GM12878 (cell line): Measurements from ENCODE around the gene XPO5. TPM values are rescaled to one million over a fixed set of nuclear protein-coding genes. Genes with fewer than 3 reads are reported as not detected.

ENCODE experiments used
- ATAC-seq: fragments of 200-7000 bp; cut with Tn5 transposase; 3 replicates; pipeline ENCODE4 v1.9.1; 2020; ENCODE audit warnings: mild to moderate bottlenecking, moderate library complexity
- BruUV-seq: library from RNA; stranded (reverse); fragments of 400-500 nt; replicated peaks from 2 replicates; lab custom pipeline; 2021; lab: Mats Ljungman, UMichigan
- CTCF ChIA-PET: fragments of 300-600 bp; sonication (Branson Sonifier 250); formaldehyde crosslinking; extraction: SDS; loops from one replicate; lab custom pipeline; 2021; ENCODE audit warnings: inconsistent platforms; lab: Yijun Ruan, JAX
- POLR2A ChIA-PET: fragments of 350-600 bp; formaldehyde crosslinking; extraction: SDS; loops from one replicate; lab custom pipeline; 2021; ENCODE audit warnings: inconsistent platforms; lab: Charles Lee
- RAD21 ChIA-PET: fragments of 300-600 bp; sonication (Branson Sonifier 250); formaldehyde crosslinking; loops from one replicate; lab custom pipeline; 2023; ENCODE audit warnings: antibody characterized with exemption; ENCODE audit not compliant: unreplicated experiment; lab: Charles Lee
- SMC1A ChIA-PET: fragments of 300-600 bp; sonication (Branson Sonifier 250); formaldehyde crosslinking; loops from one replicate; lab custom pipeline; 2023; ENCODE audit not compliant: unreplicated experiment, uncharacterized antibody; lab: Charles Lee
- DNase-seq: peaks from one replicate; pipeline ENCODE4 v3.0.0-alpha.2; 2011; ENCODE audit warnings: low read depth, low spot score
- FAIRE-seq: peaks from 3 replicates; lab custom pipeline; 2011; peaks lifted over from hg19 to GRCh38; lab: Jason Lieb, UNC
- H2AFZ ChIP-seq: 2 replicates; pipeline ENCODE4 v1.6.0; 2011; ENCODE audit warnings: low read depth, low read length, control low read depth; ENCODE audit not compliant: control insufficient read depth
- H3K27ac ChIP-seq: 2 replicates; pipeline ENCODE4 v1.5.1; 2011; ENCODE audit warnings: control low read depth; ENCODE audit not compliant: control insufficient read depth, insufficient read depth
- H3K27me3 ChIP-seq, 2 experiments: replicated peaks in 1 of 2; 2 replicates each; pipeline versions ENCODE4 v1.6.0 to v1.6.1; 2011; ENCODE audit warnings: low read length in 1 of 2; ENCODE audit not compliant: control insufficient read depth in 2 of 2, insufficient read depth in 2 of 2
- H3K36me3 ChIP-seq, 2 experiments: 2 replicates each; pipeline ENCODE4 v1.5.1; 2011; ENCODE audit warnings: low read length in 1 of 2; ENCODE audit not compliant: control insufficient read depth in 2 of 2, insufficient read depth in 2 of 2
- H3K4me1 ChIP-seq: 2 replicates; pipeline ENCODE4 v1.6.1; 2011; ENCODE audit warnings: mild to moderate bottlenecking, low read length, moderate library complexity, mixed read lengths; ENCODE audit not compliant: control insufficient read depth, insufficient read depth
- H3K4me2 ChIP-seq: 2 replicates; pipeline ENCODE4 v1.6.0; 2011; ENCODE audit warnings: control low read depth; ENCODE audit not compliant: control insufficient read depth, insufficient read depth
- H3K4me3 ChIP-seq: fragments of 200-600 bp; sonication (generic); 2 replicates; pipeline ENCODE4 v1.5.1; 2016
- H3K79me2 ChIP-seq: 2 replicates; pipeline ENCODE4 v1.6.0; 2011; ENCODE audit warnings: low read length; ENCODE audit not compliant: control insufficient read depth, insufficient read depth
- H3K9ac ChIP-seq: 2 replicates; pipeline ENCODE4 v1.8.0; 2011; ENCODE audit warnings: low read length, control low read depth, mixed read lengths; ENCODE audit not compliant: control insufficient read depth, insufficient read depth
- H3K9me3 ChIP-seq: replicated peaks from 3 replicates; pipeline ENCODE4 v1.5.1; 2011; ENCODE audit warnings: mild to moderate bottlenecking, low read length; ENCODE audit not compliant: control insufficient read depth, insufficient read depth
- H4K20me1 ChIP-seq: 2 replicates; pipeline ENCODE4 v1.6.0; 2011; ENCODE audit not compliant: control insufficient read depth, insufficient read depth
- ATF2 ChIP-seq: IDR thresholded peaks from 2 replicates; pipeline ENCODE4 v1.6.1; 2012; ENCODE audit warnings: low read length, inconsistent platforms
- CBFB ChIP-seq: IDR thresholded peaks from 2 replicates; pipeline ENCODE4 v1.6.1; 2016; ENCODE audit warnings: antibody characterized with exemption, low read depth
- CREB1 ChIP-seq: IDR thresholded peaks from 2 replicates; pipeline ENCODE4 v1.6.1; 2012; ENCODE audit warnings: low read depth, mild to moderate bottlenecking, inconsistent platforms
- HSF1 ChIP-seq: fragments of 150-350 bp; IDR thresholded peaks from 2 replicates; pipeline ENCODE4 v1.6.1; 2014; ENCODE audit warnings: mild to moderate bottlenecking, low read depth, low read length
- LARP7 ChIP-seq: fragments of 450-650 bp; IDR thresholded peaks from 2 replicates; pipeline ENCODE4 v1.6.1; 2017; ENCODE audit warnings: mild to moderate bottlenecking
- MXI1 ChIP-seq: fragments of 150-350 bp; IDR thresholded peaks from 2 replicates; pipeline ENCODE4 v1.6.1; 2011; ENCODE audit warnings: low read depth, mild to moderate bottlenecking, inconsistent platforms, low read length, improper control_type of control experiment
- NBN ChIP-seq: fragments of 450-650 bp; IDR thresholded peaks from 2 replicates; pipeline ENCODE4 v1.6.1; 2016
- NFIC ChIP-seq: IDR thresholded peaks from 2 replicates; pipeline ENCODE4 v1.6.1; 2012; ENCODE audit warnings: low read depth, mild to moderate bottlenecking, inconsistent platforms, low read length, moderate library complexity
- PBX3 ChIP-seq: IDR thresholded peaks from 2 replicates; pipeline ENCODE4 v1.6.1; 2011; ENCODE audit warnings: mild to moderate bottlenecking, low read depth, low read length, moderate library complexity; ENCODE audit not compliant: insufficient replicate concordance
- TBL1XR1 ChIP-seq: IDR thresholded peaks from 2 replicates; pipeline ENCODE4 v1.6.1; 2012; ENCODE audit warnings: low read depth, low read length, improper control_type of control experiment
- ZNF687 ChIP-seq: fragments of 450-650 bp; IDR thresholded peaks from 2 replicates; pipeline ENCODE4 v1.6.1; 2017; ENCODE audit warnings: mild to moderate bottlenecking, moderate library complexity
- WGBS: methylation state at CpG from one replicate; pipeline ENCODE4 v1.1.6; 2016; ENCODE audit warnings: low lambda C conversion rate; ENCODE audit not compliant: insufficient replicate concordance, insufficient coverage; ENCODE audit errors: missing lambda C conversion rate; 5-methylcytosine and 5-hydroxymethylcytosine counted together
- in situ Hi-C: fragments of 300-500 bp; cut with MboI; formaldehyde crosslinking; loops from 9 replicates; pipeline ENCODE4 v1.14.3; 2018; ENCODE audit warnings: mixed read lengths
- intact Hi-C: fragments of 100-400 bp; cut with micrococcal nuclease; formaldehyde crosslinking; loops from one replicate; pipeline ENCODE4 v1.14.2; 2022; ENCODE audit not compliant: unreplicated experiment
- polyA plus RNA-seq, 11 experiments: library from polyadenylated mRNA; depleted of rRNA in 4 of 11; unstranded in 6 of 11; stranded (reverse) in 5 of 11; fragments of >200 nt; fragmentation: Nextera tagmentation in 4 of 11; fragmentation: Illumina TruSeq in 1 of 11; extraction: Ambion mirVana in 4 of 11; extraction: Trizol in 1 of 11; gene quantifications; 1 replicate in 1 of 11; 2 replicates in 10 of 11; pipeline versions ENCODE4 v1.2.1 to v1.2.3, GENCODE V29; 2011 to 2016; ENCODE audit warnings: inconsistent platforms in 2 of 11, missing spikeins in 2 of 11, low read depth in 1 of 11
- total RNA-seq, 4 experiments: library from RNA; depleted of rRNA in 3 of 4; stranded (reverse); fragments of >200 nt in 3 of 4; fragmentation: Illumina TruSeq in 1 of 4; extraction: Trizol in 1 of 4; gene quantifications; 2 replicates each; pipeline versions ENCODE4 v1.2.1 to v1.2.3, GENCODE V29; 2013 to 2021

The XPO5 gene
- total and polyA plus RNA-seq, 10 of the 15 experiments (the other 5 are each of a cell fraction or from before 2014, with no cell fraction given), result 11.3 to 76.0 (median 41.6) TPM

GRCh38 chr6:43477235-43478007, 98.4 kb downstream of the XPO5 start, which contains the start of gene TJAP1:
Gene TJAP1 (plus strand): TSS chr6:43477570. CDS start chr6:43499002, 21,432 bp downstream.
- intact Hi-C loops, result no loop called here
- Histone ChIP-seq H2AFZ (peak within 1 kb of the TSS; percentile 96), H3K4me1 (peaks cover 4% of the 10 kb centered on the region), H3K79me2 (peaks cover 10% of the 10 kb centered on the region), H3K9ac (peak within 1 kb of the TSS; percentile 82), H4K20me1 (no peaks in the 10 kb centered on the region), H3K9me3 (no peaks in the 10 kb centered on the region), H3K4me2 (peak within 1 kb of the TSS; percentile 95), H3K27me3 (no peaks in the 10 kb centered on the region), H3K36me3 (no peaks in the 10 kb centered on the region), H3K4me3 (peak within 1 kb of the TSS; percentile 91), H3K27ac (peak within 1 kb of the TSS; percentile 41)
- 4% methylated on average over 32 of the region's 34 CpGs for WGBS
- no TSS peak for BruUV-seq
- SMC1A ChIA-PET, result interaction anchor here (0.5 to 1.5 kb wide), 5 partner anchors 17 to 730 kb away, joined by 3 to 4 read pairs (median 3); no protein-coding TSS in a partner anchor
- FAIRE-seq, result no peak
- CTCF ChIA-PET, result interaction anchor here (0.6 to 1.4 kb wide), 4 partner anchors 29 to 751 kb away, joined by 3 to 10 read pairs (median 4); no protein-coding TSS in a partner anchor
- peak; percentile 36 for DNase-seq
- RAD21 ChIA-PET, result interaction anchor here (1.1 to 1.2 kb wide), 3 partner anchors 24 to 139 kb away, joined by 3 read pairs; partner anchors contain the start of genes POLR1C and YIPF3
- in situ Hi-C loops, result no loop called here
- ATAC-seq, result peak; percentile 99
- POLR2A ChIA-PET, result interaction anchor here (0.6 to 1.7 kb wide), 18 partner anchors 12 to 493 kb away, joined by 3 to 6 read pairs (median 3); partner anchors contain the start of genes DLK2, POLR1C and PPP2R5D
- peak; percentile 55; the same call in 1 of the 2 replicates for TF ChIP-seq ZNF687
- TF ChIP-seq CBFB, result peak; percentile 63; the same call in 1 of the 2 replicates
- TF ChIP-seq MXI1, result no peak; the same call in 1 of the 2 replicates
- TF ChIP-seq CREB1, result peak; percentile 88
- peak; percentile 31; the same call in 1 of the 2 replicates for TF ChIP-seq TBL1XR1
- TF ChIP-seq ATF2, result no peak
- TF ChIP-seq PBX3, result peak; percentile 2
- no peak for TF ChIP-seq NFIC
- no peak for TF ChIP-seq LARP7
- 0 out of 2 replicates have a peak, but pooled peaks have one; percentile 55 for TF ChIP-seq NBN
- TF ChIP-seq HSF1, result no peak
